B cell (primary cell): ENCODE results near the gene ZNF710. TPM values are rescaled to one million over a fixed set of nuclear protein-coding genes. Genes with fewer than 3 reads are reported as not detected.

Source experiments
- ATAC-seq: fragments of 200-7000 bp; cut with Tn5 transposase; one replicate; pipeline ENCODE4 v1.10.0; 2021; ENCODE audit warnings: low read depth, mild to moderate bottlenecking, moderate number of reproducible peaks, moderate library complexity
- CTCF ChIA-PET: fragments of 350-600 bp; sonication (Branson Sonifier 250); formaldehyde crosslinking; loops from one replicate; lab custom pipeline; 2021; ENCODE audit warnings: antibody characterized with exemption, inconsistent platforms; lab: Charles Lee
- POLR2A ChIA-PET: fragments of 350-600 bp; sonication (Branson Sonifier 250); formaldehyde crosslinking; loops from one replicate; lab custom pipeline; 2021; ENCODE audit warnings: antibody characterized with exemption; lab: Charles Lee
- DNase-seq: peaks from one replicate; pipeline ENCODE4 v3.0.0; 2013
- H2AFZ ChIP-seq: 2 replicates; pipeline ENCODE4 v1.6.1; 2012; ENCODE audit warnings: mild to moderate bottlenecking, low read depth, low read length; ENCODE audit not compliant: insufficient read depth, poor library complexity, severe bottlenecking
- H3K27ac ChIP-seq, 2 donors: 1 replicate in 1 of 2; 2 replicates in 1 of 2; pipeline ENCODE4 v1.5.1; 2012 to 2013; ENCODE audit warnings: low read length in 2 of 2, mild to moderate bottlenecking in 2 of 2, moderate library complexity in 1 of 2
- H3K27me3 ChIP-seq, 4 experiments: fragments of 200-600 bp in 1 of 4; sonication (generic) in 1 of 4; replicated peaks in 1 of 4; 1 replicate in 2 of 4; 2 replicates in 2 of 4; pipeline versions ENCODE4 v1.6.1 to v1.7.0; 2013 to 2016; ENCODE audit warnings: low read length in 3 of 4, mild to moderate bottlenecking in 2 of 4, mixed read lengths in 1 of 4, moderate library complexity in 1 of 4; ENCODE audit not compliant: insufficient read depth in 4 of 4, control insufficient read depth in 3 of 4; ENCODE audit errors: control extremely low read depth in 1 of 4
- H3K36me3 ChIP-seq, 2 experiments: replicated peaks in 1 of 2; 1 replicate in 1 of 2; 2 replicates in 1 of 2; pipeline versions ENCODE4 v1.6.1 to v1.7.1; 2013; ENCODE audit warnings: low read length in 1 of 2; ENCODE audit not compliant: insufficient read depth in 2 of 2, control insufficient read depth in 1 of 2; ENCODE audit errors: control extremely low read depth in 1 of 2, extremely low read depth in 1 of 2
- H3K4me1 ChIP-seq, 2 donors: fragments of 200-600 bp in 1 of 2; sonication (generic) in 1 of 2; 1 replicate in 1 of 2; 2 replicates in 1 of 2; pipeline versions ENCODE4 v1.5.1 to v1.6.1; 2013 to 2017; ENCODE audit warnings: low read length in 2 of 2; ENCODE audit not compliant: control insufficient read depth in 2 of 2, insufficient read depth in 2 of 2
- H3K4me2 ChIP-seq: replicated peaks from 2 replicates; pipeline ENCODE3; 2012; ENCODE audit warnings: mild to moderate bottlenecking, low read depth, low read length; ENCODE audit not compliant: poor library complexity, severe bottlenecking
- H3K4me3 ChIP-seq, 5 experiments: fragments of 200-600 bp in 1 of 5; sonication (generic) in 1 of 5; 1 replicate in 3 of 5; 2 replicates in 2 of 5; pipeline versions ENCODE4 v1.5.1 to v1.7.0; 2011 to 2016; ENCODE audit warnings: low read length in 4 of 5, mild to moderate bottlenecking in 4 of 5, low read depth in 2 of 5, control low read depth in 1 of 5, moderate library complexity in 1 of 5; ENCODE audit not compliant: insufficient read depth in 1 of 5; ENCODE audit errors: control extremely low read depth in 1 of 5, extremely low read depth in 1 of 5
- H3K79me2 ChIP-seq: fragments of 200-600 bp; sonication (generic); one replicate; pipeline ENCODE4 v1.6.0; 2016; ENCODE audit warnings: low read length; ENCODE audit not compliant: control insufficient read depth, insufficient read depth
- H3K9ac ChIP-seq: fragments of 200-600 bp; sonication (generic); 2 replicates; pipeline ENCODE4 v1.6.1; 2017; ENCODE audit warnings: mild to moderate bottlenecking, low read length, moderate library complexity
- H3K9me3 ChIP-seq, 3 donors: one replicate each; pipeline versions ENCODE4 v1.6.1 to v1.7.1; 2013; ENCODE audit warnings: low read length in 2 of 3; ENCODE audit not compliant: control insufficient read depth in 2 of 3, insufficient read depth in 1 of 3; ENCODE audit errors: control extremely low read depth in 1 of 3
- H4K20me1 ChIP-seq: 2 replicates; pipeline ENCODE4 v1.6.0; 2012; ENCODE audit warnings: mild to moderate bottlenecking, low read length; ENCODE audit not compliant: insufficient read depth, control insufficient read depth, poor library complexity, severe bottlenecking
- H3K27ac Mint-ChIP-seq: one replicate; pipeline ENCODE4 v1.8.0; 2021; ENCODE audit warnings: mixed read lengths
- H3K27me3 Mint-ChIP-seq: one replicate; pipeline ENCODE4 v1.8.0; 2021; ENCODE audit warnings: mixed read lengths
- H3K4me1 Mint-ChIP-seq: one replicate; pipeline ENCODE4 v1.8.0; 2021; ENCODE audit warnings: mixed read lengths
- H3K4me3 Mint-ChIP-seq: one replicate; pipeline ENCODE4 v1.8.0; 2021; ENCODE audit warnings: mixed read lengths
- H3K9me3 Mint-ChIP-seq: one replicate; pipeline ENCODE4 v1.8.0; 2022; ENCODE audit warnings: mixed read lengths; ENCODE audit not compliant: insufficient read depth
- EZH2 ChIP-seq: IDR thresholded peaks from 2 replicates; pipeline ENCODE4 v1.6.1; 2012; ENCODE audit warnings: borderline replicate concordance, low read depth, mild to moderate bottlenecking, moderate library complexity, low read length; ENCODE audit not compliant: insufficient read depth, poor library complexity, severe bottlenecking
- WGBS: methylation state at CpG from one replicate; pipeline ENCODE4 v1.1.5; 2013; ENCODE audit warnings: missing lambda C conversion rate; ENCODE audit not compliant: insufficient coverage; 5-methylcytosine and 5-hydroxymethylcytosine counted together
- intact Hi-C: fragments of 100-400 bp; cut with micrococcal nuclease; formaldehyde crosslinking; loops from one replicate; pipeline ENCODE4 v1.10.0; 2022
- polyA plus RNA-seq: library from polyadenylated mRNA; depleted of rRNA; stranded (reverse); fragments of >200 nt; gene quantifications from 2 replicates; pipeline ENCODE4 v1.2.3, GENCODE V29; 2012
- total RNA-seq, 2 donors: library from RNA; stranded (reverse); fragments of 120-200 nt in 1 of 2; gene quantifications; 1 replicate in 1 of 2; 2 replicates in 1 of 2; pipeline versions ENCODE4 v1.2.3 to v1.2.4, GENCODE V29; 2013 to 2022
- TF ChIP-seq, protein P1 (sequence below): fragments of 200-600 bp; IDR thresholded peaks from one replicate; pipeline ENCODE4 v1.8.0; 2022; ENCODE audit warnings: antibody characterized with exemption, mild to moderate bottlenecking

ZNF710 gene
- total and polyA plus RNA-seq, 2 donors (not counting 1 experiment from before 2014, with no cell fraction given) = 8.7 to 38.7 TPM

DNA sequence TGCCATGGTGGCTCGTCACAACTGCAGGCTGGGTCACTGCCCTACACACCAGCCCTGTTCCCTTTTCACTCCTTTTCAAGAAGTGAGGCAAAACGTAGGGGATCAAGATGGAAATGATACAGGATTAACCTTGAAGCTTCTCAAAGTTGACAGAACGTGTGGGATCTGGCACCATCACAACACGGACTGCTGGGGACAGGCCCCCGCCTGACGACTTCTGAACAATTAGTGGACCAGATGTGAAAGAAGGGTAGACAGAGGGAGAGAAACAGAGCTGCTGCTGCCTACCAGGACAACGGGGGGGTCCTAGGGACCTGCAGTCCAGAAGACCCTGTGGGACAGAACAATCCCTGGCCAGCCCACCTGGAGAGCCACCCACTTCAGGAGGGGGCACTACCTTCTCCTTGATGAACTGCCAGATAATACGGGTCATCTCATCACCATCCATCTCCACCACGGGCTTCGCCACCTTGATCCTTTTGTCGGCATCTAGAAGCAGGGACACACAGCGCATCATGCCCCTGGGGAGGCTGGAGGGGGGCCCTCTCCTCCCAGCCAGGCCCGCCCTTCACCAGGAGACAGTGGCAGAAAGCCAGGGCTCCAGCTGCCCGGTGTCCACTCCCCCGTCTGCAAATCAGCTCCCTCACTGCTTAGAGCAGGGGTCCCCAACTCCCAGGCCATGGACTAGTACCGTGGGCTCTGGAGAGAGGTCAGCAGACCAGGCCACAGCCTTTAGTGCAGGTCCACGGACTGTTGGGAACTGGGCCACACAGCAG is 90.2 kb downstream of the ZNF710 start:
- Histone ChIP-seq H3K9ac (no peak overlapping the region), H3K4me2 (no peak overlapping the region), H3K27ac (no peak overlapping the region), H3K9me3 (no peaks in the 10 kb centered on the region), H3K27me3 (no peaks in the 10 kb centered on the region), H3K36me3 (peaks cover 2 to 43% of the 10 kb centered on the region in 2 experiments), H3K79me2 (peaks cover 65% of the 10 kb centered on the region), H2AFZ (no peak overlapping the region), H3K4me1 (peaks cover 5 to 13% of the 10 kb centered on the region in 2 donors), H3K4me3 (no peak overlapping the region), H4K20me1 (peaks cover 17% of the 10 kb centered on the region)
- Mint-ChIP-seq H3K9me3 (no peaks in the 10 kb centered on the region), H3K27ac (no peak overlapping the region), H3K4me3 (no peak overlapping the region), H3K27me3 (no peaks in the 10 kb centered on the region), H3K4me1 (peaks cover 16% of the 10 kb centered on the region)
- CTCF ChIA-PET = interaction anchor here (1.0 kb wide), 2 partner anchors 20 kb away, joined by 3 to 4 read pairs; no protein-coding TSS in a partner anchor
- DNase-seq (no peak), ATAC-seq (no peak)
- intact Hi-C loops = no loop called here
- POLR2A ChIA-PET = no interaction called here
- TF ChIP-seq EZH2 = no peak
- TF ChIP-seq, protein P1, sequence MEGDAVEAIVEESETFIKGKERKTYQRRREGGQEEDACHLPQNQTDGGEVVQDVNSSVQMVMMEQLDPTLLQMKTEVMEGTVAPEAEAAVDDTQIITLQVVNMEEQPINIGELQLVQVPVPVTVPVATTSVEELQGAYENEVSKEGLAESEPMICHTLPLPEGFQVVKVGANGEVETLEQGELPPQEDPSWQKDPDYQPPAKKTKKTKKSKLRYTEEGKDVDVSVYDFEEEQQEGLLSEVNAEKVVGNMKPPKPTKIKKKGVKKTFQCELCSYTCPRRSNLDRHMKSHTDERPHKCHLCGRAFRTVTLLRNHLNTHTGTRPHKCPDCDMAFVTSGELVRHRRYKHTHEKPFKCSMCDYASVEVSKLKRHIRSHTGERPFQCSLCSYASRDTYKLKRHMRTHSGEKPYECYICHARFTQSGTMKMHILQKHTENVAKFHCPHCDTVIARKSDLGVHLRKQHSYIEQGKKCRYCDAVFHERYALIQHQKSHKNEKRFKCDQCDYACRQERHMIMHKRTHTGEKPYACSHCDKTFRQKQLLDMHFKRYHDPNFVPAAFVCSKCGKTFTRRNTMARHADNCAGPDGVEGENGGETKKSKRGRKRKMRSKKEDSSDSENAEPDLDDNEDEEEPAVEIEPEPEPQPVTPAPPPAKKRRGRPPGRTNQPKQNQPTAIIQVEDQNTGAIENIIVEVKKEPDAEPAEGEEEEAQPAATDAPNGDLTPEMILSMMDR = no peak
- WGBS = 96% methylated on average over 16 of the region's 17 CpGs

DNA sequence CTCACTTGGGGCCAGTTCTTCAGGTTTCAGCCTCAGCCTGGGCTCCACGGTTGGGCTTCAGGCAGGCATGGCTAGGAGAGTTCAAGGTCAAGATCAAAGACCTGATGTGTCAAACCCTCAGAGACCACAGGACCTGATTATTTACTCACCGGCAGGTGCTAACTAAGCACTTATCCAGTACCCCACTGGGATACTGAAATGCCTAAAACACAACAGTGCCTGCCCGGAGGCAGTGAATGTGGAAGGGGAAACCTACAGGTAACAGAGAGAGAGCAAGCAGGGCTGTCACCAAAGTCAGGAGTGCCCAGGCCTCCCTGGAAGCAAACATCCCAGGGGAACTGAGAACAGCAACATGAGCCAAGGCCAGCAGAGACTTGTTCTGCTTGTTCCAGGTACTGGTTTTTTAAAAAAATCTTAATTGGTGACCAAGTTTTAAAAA is 94.4 kb downstream of the ZNF710 start:
- H3K9ac ChIP-seq = no peak overlapping the region
- H3K27me3 ChIP-seq = no peaks in the 10 kb centered on the region
- H3K27ac ChIP-seq = peak overlapping the region; percentile 38 to 82
- H3K36me3 ChIP-seq = peaks cover 2 to 8% of the 10 kb centered on the region in 2 experiments
- H3K79me2 ChIP-seq = peaks cover 87% of the 10 kb centered on the region
- peaks cover 49% of the 10 kb centered on the region for H3K4me1 Mint-ChIP-seq
- no peaks in the 10 kb centered on the region for H3K27me3 Mint-ChIP-seq
- POLR2A ChIA-PET = no interaction called here
- DNase-seq (no peak), ATAC-seq (no peak)
- peaks cover 11% of the 10 kb centered on the region for H4K20me1 ChIP-seq
- peak overlapping the region; percentile 67 for H3K27ac Mint-ChIP-seq
- H3K4me1 ChIP-seq = peaks cover 44 to 55% of the 10 kb centered on the region in 2 donors
- H3K4me3 Mint-ChIP-seq = no peak overlapping the region
- H3K9me3 ChIP-seq = no peaks in the 10 kb centered on the region
- no peak overlapping the region for H3K4me2 ChIP-seq
- H3K4me3 ChIP-seq = no peak overlapping the region
- H2AFZ ChIP-seq = no peak overlapping the region
- 84% methylated on average over 3 of the region's 3 CpGs for WGBS
- intact Hi-C loops = no loop called here
- CTCF ChIA-PET = interaction anchor here (0.7 to 1.1 kb wide), 2 partner anchors 19 to 93 kb away, joined by 3 read pairs; no protein-coding TSS in a partner anchor
- no peaks in the 10 kb centered on the region for H3K9me3 Mint-ChIP-seq
- no peak for TF ChIP-seq EZH2
